ENCODE results near the gene DUSP6. TPM values are rescaled to one million over a fixed set of nuclear protein-coding genes. Genes with fewer than 3 reads are reported as not detected.

DUSP6 gene
- total RNA-seq (10 to 100 TPM; 12.3 to 81.8 (median 47.3) TPM), polyA plus RNA-seq (10 to 100 TPM; 16.3 to 21.5 (median 21.0) TPM)
- long read RNA-seq, donor 1, full-length matches to known transcripts = 11 of 11 reads
- long read RNA-seq, donor 1, partial matches to known transcripts = 0 of 11 reads
- long read RNA-seq, donor 1, other reads (novel, unspliced or antisense) = 0 of 11 reads
- long read RNA-seq, donor 2, full-length matches to known transcripts = 12 of 12 reads
- long read RNA-seq, donor 2, partial matches to known transcripts = 0 of 12 reads
- long read RNA-seq, donor 2, other reads (novel, unspliced or antisense) = 0 of 12 reads
- long read RNA-seq, donor 3, full-length matches to known transcripts = 21 of 21 reads
- long read RNA-seq, donor 3, partial matches to known transcripts = 0 of 21 reads
- long read RNA-seq, donor 3, other reads (novel, unspliced or antisense) = 0 of 21 reads
- long read RNA-seq, donor 4, full-length matches to known transcripts = 10 of 13 reads
- long read RNA-seq, donor 4, partial matches to known transcripts = 0 of 13 reads
- long read RNA-seq, donor 4, other reads (novel, unspliced or antisense) = 3 of 13 reads
- long read RNA-seq, donor 5, full-length matches to known transcripts = 44 of 50 reads
- long read RNA-seq, donor 5, partial matches to known transcripts = 0 of 50 reads
- long read RNA-seq, donor 5, other reads (novel, unspliced or antisense) = 6 of 50 reads
- long read RNA-seq, donor 6, full-length matches to known transcripts = 17 of 20 reads
- long read RNA-seq, donor 6, partial matches to known transcripts = 1 of 20 reads
- long read RNA-seq, donor 6, other reads (novel, unspliced or antisense) = 2 of 20 reads
- long read RNA-seq, donor 7, transcript DUSP6-204 (2 exons, 1,074 nt) = major isoform, 7 of 7 reads
- long read RNA-seq, donor 7, partial matches to known transcripts = 0 of 7 reads
- long read RNA-seq, donor 7, other reads (novel, unspliced or antisense) = 0 of 7 reads
- long read RNA-seq, donor 8, full-length matches to known transcripts = 6 of 6 reads
- long read RNA-seq, donor 8, partial matches to known transcripts = 0 of 6 reads
- long read RNA-seq, donor 8, other reads (novel, unspliced or antisense) = 0 of 6 reads
- long read RNA-seq, donor 9, full-length matches to known transcripts = 3 of 3 reads
- long read RNA-seq, donor 9, partial matches to known transcripts = 0 of 3 reads
- long read RNA-seq, donor 9, other reads (novel, unspliced or antisense) = 0 of 3 reads
- long read RNA-seq, donor 10, full-length matches to known transcripts = 5 of 5 reads
- long read RNA-seq, donor 10, partial matches to known transcripts = 0 of 5 reads
- long read RNA-seq, donor 10, other reads (novel, unspliced or antisense) = 0 of 5 reads

DNA sequence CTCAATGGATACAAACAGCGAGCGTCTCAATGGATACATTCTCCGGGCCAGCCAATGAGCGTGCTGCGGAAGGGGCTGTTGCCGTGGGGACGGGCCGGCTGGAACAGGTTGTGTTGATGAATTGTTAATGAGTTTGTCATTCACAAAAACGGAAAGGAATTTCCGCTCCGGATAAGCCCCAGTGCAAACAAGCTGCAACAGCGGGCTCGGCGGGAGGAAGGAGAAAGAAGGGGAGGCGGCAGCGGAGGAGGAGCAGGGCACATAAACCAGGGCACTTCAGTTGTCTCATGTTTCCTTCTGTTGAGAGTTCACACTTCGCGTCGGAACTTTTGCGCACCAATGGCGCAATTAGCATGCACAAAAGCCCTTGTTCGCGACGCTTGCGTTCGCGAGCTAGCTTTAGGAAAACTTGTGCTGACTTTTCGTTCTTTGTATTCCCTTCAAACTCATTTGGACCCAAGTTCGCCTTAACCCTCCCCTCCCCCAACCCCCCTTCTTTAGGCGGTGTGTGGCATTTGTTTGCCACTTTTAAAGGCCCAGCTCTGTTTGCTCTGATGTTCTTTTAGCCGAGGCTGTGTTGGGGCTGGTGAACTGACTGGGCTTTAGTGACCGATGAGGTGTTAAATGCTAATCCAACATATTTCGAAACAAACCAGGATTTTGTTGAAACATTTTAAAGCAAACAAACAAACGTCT, at the start of gene DUSP6:
DUSP6 (minus strand) TSS at position 10 of the 696 bp plus-strand sequence. CDS start 462 bp downstream, outside the sequence.
- peak; percentile 87 to 97 (median 91) for DNase-seq
- H3K4me3 ChIP-seq = peak within 1 kb of the TSS; percentile 30 to 72 (median 66)
- intact Hi-C loops (cut with DNase I) = no loop called here
- H3K27me3 ChIP-seq = no peaks in the 10 kb centered on the region
- WGBS, 4 donors = 0 to 1% (median 1%) methylated on average over 28 to 34 of the region's 34 CpGs
- H3K4me1 ChIP-seq (replicated peaks in 1 of 2) = peaks cover 4% of the 10 kb centered on the region in 2 donors
- TF ChIP-seq, protein P1, sequence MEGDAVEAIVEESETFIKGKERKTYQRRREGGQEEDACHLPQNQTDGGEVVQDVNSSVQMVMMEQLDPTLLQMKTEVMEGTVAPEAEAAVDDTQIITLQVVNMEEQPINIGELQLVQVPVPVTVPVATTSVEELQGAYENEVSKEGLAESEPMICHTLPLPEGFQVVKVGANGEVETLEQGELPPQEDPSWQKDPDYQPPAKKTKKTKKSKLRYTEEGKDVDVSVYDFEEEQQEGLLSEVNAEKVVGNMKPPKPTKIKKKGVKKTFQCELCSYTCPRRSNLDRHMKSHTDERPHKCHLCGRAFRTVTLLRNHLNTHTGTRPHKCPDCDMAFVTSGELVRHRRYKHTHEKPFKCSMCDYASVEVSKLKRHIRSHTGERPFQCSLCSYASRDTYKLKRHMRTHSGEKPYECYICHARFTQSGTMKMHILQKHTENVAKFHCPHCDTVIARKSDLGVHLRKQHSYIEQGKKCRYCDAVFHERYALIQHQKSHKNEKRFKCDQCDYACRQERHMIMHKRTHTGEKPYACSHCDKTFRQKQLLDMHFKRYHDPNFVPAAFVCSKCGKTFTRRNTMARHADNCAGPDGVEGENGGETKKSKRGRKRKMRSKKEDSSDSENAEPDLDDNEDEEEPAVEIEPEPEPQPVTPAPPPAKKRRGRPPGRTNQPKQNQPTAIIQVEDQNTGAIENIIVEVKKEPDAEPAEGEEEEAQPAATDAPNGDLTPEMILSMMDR (IDR thresholded peaks at IDR 0.05) = peak in 1 of 6 experiments; percentile 5
- peak in 1 of 2 donors; percentile 66 for TF ChIP-seq POLR2A (IDR thresholded peaks at IDR 0.05)
- no peaks in the 10 kb centered on the region for H3K9me3 ChIP-seq (replicated peaks in 1 of 3)
- peaks cover 0 to 17% of the 10 kb centered on the region in 2 donors for H3K36me3 ChIP-seq (replicated peaks in 1 of 2)
- peak within 1 kb of the TSS; percentile 71 to 98 (median 86) for H3K27ac ChIP-seq

GRCh38 chr12:89401433-89402058, 49.2 kb upstream of the DUSP6 start:
- Histone ChIP-seq H3K4me3 (no peak overlapping the region), H3K36me3 (replicated peaks in 1 of 2) (no peaks in the 10 kb centered on the region), H3K27ac (no peak overlapping the region), H3K27me3 (no peaks in the 10 kb centered on the region), H3K9me3 (replicated peaks in 1 of 3) (no peaks in the 10 kb centered on the region), H3K4me1 (replicated peaks in 1 of 2) (no peaks in the 10 kb centered on the region)
- no peak for TF ChIP-seq POLR2A (IDR thresholded peaks at IDR 0.05)
- TF ChIP-seq, protein P1 (IDR thresholded peaks at IDR 0.05) = no peak
- no peak for DNase-seq
- 80 to 83% (median 82%) methylated on average over 3 of the region's 3 CpGs for WGBS, 4 donors
- intact Hi-C loops (cut with DNase I) = no loop called here

DNA sequence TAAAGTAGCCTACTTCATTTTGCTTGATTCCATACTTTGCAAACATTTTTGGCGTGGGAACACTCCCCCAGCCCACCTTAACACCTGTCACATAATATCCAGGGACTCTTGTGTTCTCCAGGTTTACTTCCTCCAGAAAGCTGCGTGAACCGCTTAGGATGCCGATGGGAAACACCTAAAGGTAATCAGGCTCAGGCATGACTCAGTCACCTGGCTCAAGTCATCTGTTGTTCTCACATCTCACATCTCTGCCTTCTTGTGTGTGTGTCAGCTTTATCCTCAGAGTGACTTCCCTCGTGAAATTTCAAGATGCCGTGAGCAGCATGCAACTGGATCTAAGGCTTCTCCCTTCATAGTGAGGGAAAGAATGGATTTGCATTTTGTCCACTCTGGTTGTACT, 48.1 kb upstream of the DUSP6 start:
- WGBS, 4 donors = 95 to 98% (median 96%) methylated on average over 6 of the region's 6 CpGs

More for the DNA sequence above, 48.1 kb upstream of the DUSP6 start:
- TF ChIP-seq POLR2A (IDR thresholded peaks at IDR 0.05) = no peak
- TF ChIP-seq, protein P1 (IDR thresholded peaks at IDR 0.05) = no peak
- no peak overlapping the region for H3K27ac ChIP-seq
- no peaks in the 10 kb centered on the region for H3K27me3 ChIP-seq
- DNase-seq = no peak
- intact Hi-C loops (cut with DNase I) = no loop called here
- no peak overlapping the region for H3K4me3 ChIP-seq
- H3K4me1 ChIP-seq (replicated peaks in 1 of 2) = no peaks in the 10 kb centered on the region
- no peaks in the 10 kb centered on the region for H3K36me3 ChIP-seq (replicated peaks in 1 of 2)
- no peaks in the 10 kb centered on the region for H3K9me3 ChIP-seq (replicated peaks in 1 of 3)
